Measurements from ENCODE around the gene CCDC32.

CCDC32 gene

DNA sequence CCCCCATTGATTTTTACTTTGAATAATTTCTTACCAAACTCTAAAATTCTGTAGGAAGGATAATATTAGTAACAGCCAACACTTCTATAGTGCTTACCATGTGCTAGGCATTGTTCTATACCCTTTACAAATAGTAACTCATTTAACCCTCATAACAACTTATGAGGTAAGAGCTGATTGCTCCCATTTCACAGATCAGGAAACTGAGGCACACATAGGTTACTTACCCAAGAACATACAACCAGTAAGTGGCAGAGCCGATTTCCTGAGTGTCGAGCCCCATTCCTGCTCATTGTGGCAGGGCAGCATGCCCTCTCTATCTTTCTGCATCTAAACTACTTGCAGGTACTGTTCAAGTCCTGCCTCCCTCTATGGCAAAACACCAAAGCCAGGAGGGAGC, 9.0 kb downstream of the CCDC32 start:
- TF ChIP-seq, protein P1, sequence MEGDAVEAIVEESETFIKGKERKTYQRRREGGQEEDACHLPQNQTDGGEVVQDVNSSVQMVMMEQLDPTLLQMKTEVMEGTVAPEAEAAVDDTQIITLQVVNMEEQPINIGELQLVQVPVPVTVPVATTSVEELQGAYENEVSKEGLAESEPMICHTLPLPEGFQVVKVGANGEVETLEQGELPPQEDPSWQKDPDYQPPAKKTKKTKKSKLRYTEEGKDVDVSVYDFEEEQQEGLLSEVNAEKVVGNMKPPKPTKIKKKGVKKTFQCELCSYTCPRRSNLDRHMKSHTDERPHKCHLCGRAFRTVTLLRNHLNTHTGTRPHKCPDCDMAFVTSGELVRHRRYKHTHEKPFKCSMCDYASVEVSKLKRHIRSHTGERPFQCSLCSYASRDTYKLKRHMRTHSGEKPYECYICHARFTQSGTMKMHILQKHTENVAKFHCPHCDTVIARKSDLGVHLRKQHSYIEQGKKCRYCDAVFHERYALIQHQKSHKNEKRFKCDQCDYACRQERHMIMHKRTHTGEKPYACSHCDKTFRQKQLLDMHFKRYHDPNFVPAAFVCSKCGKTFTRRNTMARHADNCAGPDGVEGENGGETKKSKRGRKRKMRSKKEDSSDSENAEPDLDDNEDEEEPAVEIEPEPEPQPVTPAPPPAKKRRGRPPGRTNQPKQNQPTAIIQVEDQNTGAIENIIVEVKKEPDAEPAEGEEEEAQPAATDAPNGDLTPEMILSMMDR (IDR thresholded peaks at IDR 0.05; ENCODE audit: low read depth, low read length, missing control alignments): no peak
- in situ Hi-C loops (cut with HindIII; ENCODE audit: low sequenced_read_pairs): no loop called here
- no peak overlapping the region for H3K4me3 ChIP-seq (ENCODE audit: low read depth, low read length)
- DNase-seq (ENCODE audit: low read depth): no peak

DNA sequence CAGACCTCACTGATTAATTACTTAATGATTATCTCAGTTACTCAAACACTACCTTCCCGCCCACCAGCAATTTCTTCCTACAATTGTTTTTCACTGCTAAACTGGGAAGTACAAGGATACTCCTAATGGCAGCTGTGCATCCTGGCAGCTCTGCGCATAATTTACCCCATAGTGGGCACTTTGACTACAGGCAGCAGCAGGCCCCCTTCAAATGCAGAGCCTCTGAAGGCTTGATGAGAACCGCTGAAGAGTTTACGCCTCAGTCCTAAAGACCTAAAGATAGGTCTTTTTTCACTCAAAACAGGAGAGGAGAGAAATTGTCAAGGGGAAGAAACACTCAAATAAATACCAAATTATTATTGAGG, 10.7 kb downstream of the CCDC32 start:
- in situ Hi-C loops (cut with HindIII; ENCODE audit: low sequenced_read_pairs): no loop called here
- no peak for DNase-seq (ENCODE audit: low read depth)
- TF ChIP-seq, protein P1 (IDR thresholded peaks at IDR 0.05; ENCODE audit: low read depth, low read length, missing control alignments): no peak
- H3K4me3 ChIP-seq (ENCODE audit: low read depth, low read length): no peak overlapping the region

DNA sequence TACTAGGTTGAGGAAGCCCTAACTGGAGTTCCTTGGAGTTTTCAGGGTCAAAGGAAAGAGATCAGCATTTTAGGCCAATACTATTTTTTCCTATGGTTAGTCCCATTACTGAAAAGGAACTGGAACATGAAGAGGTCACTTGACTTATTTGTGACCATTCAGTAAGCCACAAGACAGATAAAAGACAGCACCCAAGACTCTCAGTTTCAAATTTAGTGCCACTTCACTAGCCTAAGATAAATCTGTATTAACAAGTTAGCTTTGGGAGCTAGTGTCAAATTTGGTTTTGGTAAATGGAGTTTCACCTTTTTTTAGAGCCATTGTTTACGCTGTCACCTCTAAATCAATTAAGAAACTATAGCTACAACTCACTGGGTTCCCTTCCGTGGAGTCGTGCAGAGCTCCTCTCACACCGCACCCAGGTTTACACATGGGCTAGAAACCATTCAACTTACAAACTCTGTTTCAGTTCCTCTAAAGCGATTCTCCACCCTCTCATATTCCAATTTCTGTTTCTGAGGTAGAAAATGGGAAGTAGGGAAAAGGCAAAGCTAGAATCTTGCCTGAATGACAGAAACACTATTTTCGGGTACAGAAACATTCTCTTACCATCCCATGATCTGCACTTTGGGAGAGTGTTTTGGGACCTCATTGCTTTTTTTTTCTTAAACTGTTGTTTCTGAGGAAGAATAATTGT, 14.4 kb downstream of the CCDC32 start:
- H3K4me3 ChIP-seq (ENCODE audit: low read depth, low read length): no peak overlapping the region
- DNase-seq (ENCODE audit: low read depth): no peak
- in situ Hi-C loops (cut with HindIII; ENCODE audit: low sequenced_read_pairs): no loop called here
- TF ChIP-seq, protein P1 (IDR thresholded peaks at IDR 0.05; ENCODE audit: low read depth, low read length, missing control alignments): no peak

DNA sequence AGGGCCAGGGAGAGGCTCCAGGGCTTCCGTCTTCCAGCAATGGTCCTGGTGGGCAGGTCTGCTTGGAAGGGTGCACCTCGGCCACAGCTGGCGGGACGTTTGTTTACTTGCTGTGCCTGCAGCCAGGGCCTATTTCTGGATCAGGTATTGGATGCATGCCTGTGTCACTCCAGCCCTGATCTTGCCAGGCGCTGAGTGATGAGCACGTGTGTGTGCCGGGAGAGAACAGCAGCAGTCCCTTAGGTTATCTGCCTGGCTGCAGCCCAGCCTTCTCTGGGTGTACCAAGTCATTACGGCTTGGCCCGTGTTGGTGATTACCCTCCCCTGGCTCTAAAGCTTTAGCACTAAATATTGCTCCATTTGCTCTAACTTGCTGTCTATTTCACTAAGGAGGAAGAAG, 14.9 kb downstream of the CCDC32 start:
- TF ChIP-seq, protein P1 (IDR thresholded peaks at IDR 0.05; ENCODE audit: low read depth, low read length, missing control alignments): no peak
- in situ Hi-C loops (cut with HindIII; ENCODE audit: low sequenced_read_pairs): no loop called here
- H3K4me3 ChIP-seq (ENCODE audit: low read depth, low read length): no peak overlapping the region
- no peak for DNase-seq (ENCODE audit: low read depth)

DNA sequence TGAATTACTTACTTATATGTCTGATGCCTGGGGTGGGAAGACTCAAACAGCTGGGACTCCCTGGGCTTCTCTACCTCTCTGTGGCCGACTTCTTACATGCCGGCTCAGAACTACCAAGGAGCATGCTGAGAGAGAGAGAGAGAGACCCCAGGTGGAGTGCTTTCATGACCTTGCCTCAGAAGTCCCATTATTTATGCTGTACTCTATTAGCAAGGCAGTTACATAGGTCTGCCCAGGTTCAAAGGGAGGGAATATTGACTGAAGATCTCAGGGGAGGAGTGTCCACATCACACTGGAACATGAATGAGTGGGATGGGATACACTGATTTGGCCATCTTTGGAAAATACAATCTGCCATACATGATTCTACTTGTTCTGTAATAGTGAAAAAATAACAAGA, 16.2 kb downstream of the CCDC32 start:
- no peak overlapping the region for H3K4me3 ChIP-seq (ENCODE audit: low read depth, low read length)
- DNase-seq (ENCODE audit: low read depth): no peak
- TF ChIP-seq, protein P1 (IDR thresholded peaks at IDR 0.05; ENCODE audit: low read depth, low read length, missing control alignments): no peak
- in situ Hi-C loops (cut with HindIII; ENCODE audit: low sequenced_read_pairs): no loop called here

DNA sequence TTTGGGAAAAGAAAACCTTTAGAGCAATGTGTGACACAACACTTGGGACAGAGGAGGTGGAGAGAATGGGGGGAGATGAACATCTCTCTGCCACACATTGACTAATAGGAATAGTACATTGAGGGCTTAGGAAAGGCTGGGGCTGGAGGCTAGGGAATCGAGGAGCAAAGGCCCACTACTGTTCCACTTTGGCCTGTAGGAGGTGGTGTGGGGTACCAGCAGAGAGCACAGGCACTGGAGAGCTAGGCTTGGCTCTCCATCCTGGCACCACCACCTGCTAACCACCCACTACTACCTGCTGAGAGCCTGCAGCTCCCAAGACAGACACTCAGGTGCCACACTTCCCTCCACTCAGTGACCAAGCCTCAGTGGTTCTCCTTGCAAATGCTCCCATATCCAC, 19.4 kb downstream of the CCDC32 start:
- no peak for DNase-seq (ENCODE audit: low read depth)
- TF ChIP-seq, protein P1 (IDR thresholded peaks at IDR 0.05; ENCODE audit: low read depth, low read length, missing control alignments): no peak
- H3K4me3 ChIP-seq (ENCODE audit: low read depth, low read length): no peak overlapping the region
- in situ Hi-C loops (cut with HindIII; ENCODE audit: low sequenced_read_pairs): no loop called here
